HCT116 (cell line): ENCODE data around the gene ETV5. TPM values are rescaled to one million over a fixed set of nuclear protein-coding genes. Genes with fewer than 3 reads are reported as not detected.

Experiments used
- ATAC-seq: fragments of 200-7000 bp; cut with Tn5 transposase; 2 replicates; pipeline ENCODE4 v1.9.1; 2020; ENCODE audit warnings: mild to moderate bottlenecking, moderate library complexity
- BruUV-seq: library from RNA; stranded (reverse); fragments of 400-500 nt; replicated peaks from 2 replicates; lab custom pipeline; 2021; lab: Mats Ljungman, UMichigan
- CTCF ChIA-PET: fragments of 300-600 bp; sonication (Branson Sonifier 250); formaldehyde crosslinking; loops from one replicate; lab custom pipeline; 2021; ENCODE audit warnings: antibody characterized with exemption; lab: Charles Lee
- POLR2A ChIA-PET: fragments of 300-600, 350-600 bp; sonication (Branson Sonifier 250); formaldehyde crosslinking; loops from one replicate; lab custom pipeline; 2021; ENCODE audit warnings: antibody characterized with exemption; lab: Charles Lee
- RAD21 ChIA-PET, 2 experiments: fragments of 300-600 bp; sonication (Branson Sonifier 250); formaldehyde crosslinking; loops; one replicate each; lab custom pipeline; 2023; ENCODE audit warnings: low total read pairs in 2 of 2; ENCODE audit not compliant: uncharacterized antibody in 2 of 2, unreplicated experiment in 2 of 2, low non-redundant PET in 1 of 2; lab: Charles Lee
- DNase-seq: peaks from one replicate; pipeline ENCODE4 v3.0.0-alpha.2; 2010; ENCODE audit warnings: low read depth, low spot score
- H2AFZ ChIP-seq: fragments of 200-600 bp; shearing (Covaris generic), sonication (generic); 2 replicates; pipeline ENCODE4 v1.6.1; 2017; ENCODE audit warnings: low read depth, mixed run types, mixed read lengths, antibody characterized with exemption, low read length; ENCODE audit not compliant: poor library complexity, severe bottlenecking
- H3K27ac ChIP-seq: 2 replicates; pipeline ENCODE4 v1.5.1; 2012; ENCODE audit warnings: low read depth, low read length
- H3K27me3 ChIP-seq: fragments of 200-600 bp; sonication (generic); 2 replicates; pipeline ENCODE4 v1.6.1; 2016; ENCODE audit warnings: mixed run types, low read length, mixed read lengths; ENCODE audit not compliant: insufficient read depth
- H3K36me3 ChIP-seq, 2 experiments: fragments of 200-500 bp in 1 of 2; fragments of 200-600 bp in 1 of 2; sonication (Bioruptor generic) in 1 of 2; sonication (generic) in 1 of 2; 2 replicates each; pipeline versions ENCODE4 v1.5.1 to v1.6.1; 2014 to 2016; ENCODE audit warnings: low read length in 2 of 2, inconsistent platforms in 1 of 2, mixed read lengths in 1 of 2, mixed run types in 1 of 2; ENCODE audit not compliant: insufficient read depth in 2 of 2, control insufficient read depth in 1 of 2
- H3K4me1 ChIP-seq, 2 experiments: fragments of 200-600 bp in 1 of 2; sonication (generic) in 1 of 2; 2 replicates each; pipeline versions ENCODE4 v1.5.1 to v1.6.1; 2012 to 2017; ENCODE audit warnings: low read length in 2 of 2, inconsistent platforms in 1 of 2, mild to moderate bottlenecking in 1 of 2, mixed read lengths in 1 of 2, mixed run types in 1 of 2, moderate library complexity in 1 of 2; ENCODE audit not compliant: insufficient read depth in 2 of 2, control insufficient read depth in 1 of 2
- H3K4me2 ChIP-seq: fragments of 200-600 bp; sonication (generic); 2 replicates; pipeline ENCODE4 v1.6.1; 2017; ENCODE audit warnings: mixed run types, low read length, mixed read lengths
- H3K4me3 ChIP-seq, 2 experiments: fragments of 200-600 bp in 1 of 2; sonication (generic) in 1 of 2; replicated peaks in 1 of 2; 2 replicates each; pipeline ENCODE4 v1.5.1; 2011 to 2016; ENCODE audit warnings: low read length in 2 of 2, control low read depth in 1 of 2, low read depth in 1 of 2, mild to moderate bottlenecking in 1 of 2, mixed read lengths in 1 of 2, mixed run types in 1 of 2
- H3K79me2 ChIP-seq: fragments of 200-600 bp; sonication (generic); 2 replicates; pipeline ENCODE4 v1.6.1; 2017; ENCODE audit warnings: mild to moderate bottlenecking, mixed run types, low read length, moderate library complexity, mixed read lengths; ENCODE audit not compliant: insufficient read depth
- H3K9ac ChIP-seq: fragments of 200-600 bp; sonication (generic); 2 replicates; pipeline ENCODE4 v1.6.1; 2016; ENCODE audit warnings: low read length, mixed read lengths
- H3K9me2 ChIP-seq: fragments of 200-600 bp; sonication (generic), shearing (Covaris generic); 2 replicates; pipeline ENCODE4 v1.6.1; 2017; ENCODE audit warnings: mixed run types, mild to moderate bottlenecking, moderate library complexity; ENCODE audit not compliant: insufficient read depth
- H3K9me3 ChIP-seq, 2 experiments: fragments of 200-500 bp in 1 of 2; fragments of 200-600 bp in 1 of 2; sonication (Bioruptor generic) in 1 of 2; sonication (generic) in 1 of 2; 2 replicates each; pipeline ENCODE4 v1.6.1; 2014 to 2017; ENCODE audit warnings: low read length in 2 of 2, mixed read lengths in 2 of 2, inconsistent platforms in 1 of 2, low read depth in 1 of 2, mild to moderate bottlenecking in 1 of 2, mixed run types in 1 of 2, moderate library complexity in 1 of 2; ENCODE audit not compliant: control insufficient read depth in 1 of 2, insufficient read depth in 1 of 2
- H4K20me1 ChIP-seq: fragments of 200-600 bp; sonication (generic), shearing (Covaris generic); 2 replicates; pipeline ENCODE4 v1.6.1; 2017; ENCODE audit warnings: mixed run types, mild to moderate bottlenecking, moderate library complexity; ENCODE audit not compliant: insufficient read depth
- CEBPB ChIP-seq: IDR thresholded peaks from 2 replicates; pipeline ENCODE4 v1.6.1; 2012; ENCODE audit warnings: low read depth
- EZH2phosphoT487 ChIP-seq: fragments of 200-600 bp; IDR thresholded peaks from 2 replicates; pipeline ENCODE4 v1.6.1; 2018; ENCODE audit warnings: antibody characterized with exemption, borderline replicate concordance
- JUND ChIP-seq: IDR thresholded peaks from 2 replicates; pipeline ENCODE4 v1.6.1; 2012
- POLR2A ChIP-seq: IDR thresholded peaks from 2 replicates; pipeline ENCODE4 v1.7.0; 2011; ENCODE audit warnings: borderline replicate concordance; ENCODE audit not compliant: insufficient read depth, insufficient read length; ENCODE audit errors: extremely low read depth
- SP1 ChIP-seq: IDR thresholded peaks from 2 replicates; pipeline ENCODE4 v1.6.1; 2012; ENCODE audit warnings: low read depth
- ZFX ChIP-seq: fragments of 450-650 bp; IDR thresholded peaks from 2 replicates; pipeline ENCODE4 v1.6.1; 2017
- ZNF274 ChIP-seq: fragments of 200-500 bp; sonication (Bioruptor generic); IDR thresholded peaks from 2 replicates; pipeline ENCODE4 v1.6.1; 2014; ENCODE audit warnings: mild to moderate bottlenecking, low read depth, low read length, inconsistent platforms
- intact Hi-C: fragments of 100-400 bp; cut with micrococcal nuclease; formaldehyde crosslinking; loops from 2 replicates; pipeline ENCODE4 v1.10.0; 2022
- total RNA-seq: library from RNA; stranded (reverse); gene quantifications from one replicate; pipeline ENCODE4 v1.2.1, GENCODE V29; 2021; ENCODE audit not compliant: unreplicated experiment
- TF ChIP-seq, protein P1 (sequence below): IDR thresholded peaks from 2 replicates; pipeline ENCODE4 v1.6.1; 2012
- TF ChIP-seq, protein P2 (sequence below): IDR thresholded peaks from 2 replicates; pipeline ENCODE4 v1.6.1; 2012
- TF ChIP-seq, protein P3 (sequence below): IDR thresholded peaks from 2 replicates; pipeline ENCODE4 v1.6.1; 2011; ENCODE audit warnings: mild to moderate bottlenecking, low read length, moderate library complexity; ENCODE audit not compliant: insufficient replicate concordance; ENCODE audit errors: extremely low read depth
- TF ChIP-seq, protein P4 (sequence below), 3 experiments: fragments of 200-600 bp in 1 of 3; sonication (generic) in 1 of 3; IDR thresholded peaks in 2 of 3; conservative IDR thresholded peaks in 1 of 3; 2 replicates each; pipeline ENCODE4 v1.5.1; 2012 to 2017; ENCODE audit warnings: low read depth in 2 of 3, low read length in 2 of 3, antibody characterized with exemption in 1 of 3, borderline replicate concordance in 1 of 3, control low read depth in 1 of 3, mild to moderate bottlenecking in 1 of 3, mixed read lengths in 1 of 3, mixed run types in 1 of 3, moderate library complexity in 1 of 3; ENCODE audit not compliant: insufficient read depth in 1 of 3

ETV5 gene
- total RNA-seq, 1 experiment from 2014 or later: 89.7 TPM

DNA sequence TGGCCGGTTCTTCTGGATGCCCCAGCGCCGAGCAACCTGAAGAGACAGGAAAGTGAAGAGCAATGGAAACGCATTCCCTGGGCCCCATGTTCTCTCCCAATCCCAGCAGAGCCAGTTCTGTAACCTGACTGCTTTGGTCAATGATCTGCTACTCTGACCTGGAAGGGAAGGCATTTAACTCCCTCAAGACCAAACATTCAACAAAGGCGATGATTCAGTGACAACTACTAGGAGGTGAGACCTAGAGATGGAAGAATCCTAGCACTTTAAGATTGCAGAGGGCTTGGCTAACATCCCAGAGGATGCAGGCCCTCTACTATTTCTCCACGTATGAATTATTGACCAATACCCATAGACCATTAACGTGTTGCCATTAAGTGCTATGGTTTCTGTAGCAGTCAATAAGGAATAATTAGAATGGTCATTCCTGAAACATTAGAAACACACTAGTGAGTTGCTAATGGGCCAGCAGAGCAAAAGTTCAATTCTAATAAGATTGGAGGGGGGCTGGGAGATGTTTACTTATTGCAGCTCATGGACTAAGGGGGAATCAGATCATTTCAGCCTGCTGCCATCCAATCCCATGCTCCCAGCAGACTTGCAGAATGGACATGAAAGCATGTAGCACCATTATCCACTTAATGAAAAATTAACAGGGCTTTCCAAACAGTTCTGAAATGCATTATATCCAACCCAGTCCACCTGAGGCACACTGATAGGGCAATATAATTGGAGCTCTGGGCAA, 56.6 kb downstream of the ETV5 start:
- TF ChIP-seq CEBPB (no peak), POLR2A (no peak)
- TF ChIP-seq, protein P1, sequence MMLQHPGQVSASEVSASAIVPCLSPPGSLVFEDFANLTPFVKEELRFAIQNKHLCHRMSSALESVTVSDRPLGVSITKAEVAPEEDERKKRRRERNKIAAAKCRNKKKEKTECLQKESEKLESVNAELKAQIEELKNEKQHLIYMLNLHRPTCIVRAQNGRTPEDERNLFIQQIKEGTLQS: no peak
- TF ChIP-seq, all 23 proteins: peak for 0
- no peaks in the 10 kb centered on the region for H3K9me2 ChIP-seq
- no peak overlapping the region for H3K4me2 ChIP-seq
- intact Hi-C loops: no loop called here
- no peaks in the 10 kb centered on the region for H3K79me2 ChIP-seq
- no peaks in the 10 kb centered on the region for H3K27me3 ChIP-seq
- H3K36me3 ChIP-seq: peaks cover 20 to 33% of the 10 kb centered on the region in 2 experiments
- no TSS peak for BruUV-seq
- no peaks in the 10 kb centered on the region for H3K4me1 ChIP-seq
- no peak for ATAC-seq
- ChIA-PET POLR2A (no interaction called here), RAD21 (no interaction called here), CTCF (no interaction called here)
- no peak overlapping the region for H3K9ac ChIP-seq
- H4K20me1 ChIP-seq: no peaks in the 10 kb centered on the region
- H2AFZ ChIP-seq: no peak overlapping the region
- no peak for DNase-seq
- H3K27ac ChIP-seq: no peak overlapping the region
- H3K9me3 ChIP-seq: no peaks in the 10 kb centered on the region
- H3K4me3 ChIP-seq: no peak overlapping the region

DNA sequence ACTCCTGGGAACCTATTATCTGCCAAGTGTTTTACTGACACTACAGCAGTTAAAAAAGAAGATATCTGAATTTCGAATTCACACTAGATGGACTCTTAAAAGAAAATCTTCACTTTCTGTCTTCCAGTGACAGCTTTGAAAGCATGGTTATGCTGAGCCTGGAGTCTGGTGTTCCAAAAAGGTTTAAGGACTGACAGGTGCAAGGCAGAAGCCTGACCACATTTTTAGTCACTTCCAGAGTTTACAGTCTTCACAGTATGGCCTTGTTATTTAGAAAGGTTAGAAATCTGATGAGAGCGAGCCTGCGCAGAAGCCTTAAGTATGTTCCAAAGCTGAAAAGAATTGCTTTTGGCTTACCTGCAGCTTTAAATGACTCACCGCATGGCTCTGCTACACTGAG, 59.9 kb downstream of the ETV5 start:
- intact Hi-C loops: no loop called here
- ChIA-PET POLR2A (no interaction called here), RAD21 (no interaction called here), CTCF (no interaction called here)
- H3K36me3 ChIP-seq: peaks cover 20 to 33% of the 10 kb centered on the region in 2 experiments
- no peaks in the 10 kb centered on the region for H3K4me1 ChIP-seq
- H3K79me2 ChIP-seq: no peaks in the 10 kb centered on the region
- no peak overlapping the region for H3K4me3 ChIP-seq
- no peaks in the 10 kb centered on the region for H4K20me1 ChIP-seq
- no peak overlapping the region for H3K4me2 ChIP-seq
- H3K9ac ChIP-seq: no peak overlapping the region
- no peak overlapping the region for H2AFZ ChIP-seq
- H3K27me3 ChIP-seq: no peaks in the 10 kb centered on the region
- no peaks in the 10 kb centered on the region for H3K9me3 ChIP-seq
- BruUV-seq: no TSS peak
- no peak for DNase-seq
- H3K27ac ChIP-seq: no peak overlapping the region
- no peak for ATAC-seq
- no peaks in the 10 kb centered on the region for H3K9me2 ChIP-seq
- TF ChIP-seq EZH2phosphoT487 (no peak), ZNF274 (no peak), JUND (no peak), SP1 (no peak), ZFX (no peak)
- TF ChIP-seq, protein P2, sequence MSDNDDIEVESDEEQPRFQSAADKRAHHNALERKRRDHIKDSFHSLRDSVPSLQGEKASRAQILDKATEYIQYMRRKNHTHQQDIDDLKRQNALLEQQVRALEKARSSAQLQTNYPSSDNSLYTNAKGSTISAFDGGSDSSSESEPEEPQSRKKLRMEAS: no peak
- TF ChIP-seq, protein P3, sequence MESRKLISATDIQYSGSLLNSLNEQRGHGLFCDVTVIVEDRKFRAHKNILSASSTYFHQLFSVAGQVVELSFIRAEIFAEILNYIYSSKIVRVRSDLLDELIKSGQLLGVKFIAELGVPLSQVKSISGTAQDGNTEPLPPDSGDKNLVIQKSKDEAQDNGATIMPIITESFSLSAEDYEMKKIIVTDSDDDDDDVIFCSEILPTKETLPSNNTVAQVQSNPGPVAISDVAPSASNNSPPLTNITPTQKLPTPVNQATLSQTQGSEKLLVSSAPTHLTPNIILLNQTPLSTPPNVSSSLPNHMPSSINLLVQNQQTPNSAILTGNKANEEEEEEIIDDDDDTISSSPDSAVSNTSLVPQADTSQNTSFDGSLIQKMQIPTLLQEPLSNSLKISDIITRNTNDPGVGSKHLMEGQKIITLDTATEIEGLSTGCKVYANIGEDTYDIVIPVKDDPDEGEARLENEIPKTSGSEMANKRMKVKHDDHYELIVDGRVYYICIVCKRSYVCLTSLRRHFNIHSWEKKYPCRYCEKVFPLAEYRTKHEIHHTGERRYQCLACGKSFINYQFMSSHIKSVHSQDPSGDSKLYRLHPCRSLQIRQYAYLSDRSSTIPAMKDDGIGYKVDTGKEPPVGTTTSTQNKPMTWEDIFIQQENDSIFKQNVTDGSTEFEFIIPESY: no peak
- TF ChIP-seq, protein P4, sequence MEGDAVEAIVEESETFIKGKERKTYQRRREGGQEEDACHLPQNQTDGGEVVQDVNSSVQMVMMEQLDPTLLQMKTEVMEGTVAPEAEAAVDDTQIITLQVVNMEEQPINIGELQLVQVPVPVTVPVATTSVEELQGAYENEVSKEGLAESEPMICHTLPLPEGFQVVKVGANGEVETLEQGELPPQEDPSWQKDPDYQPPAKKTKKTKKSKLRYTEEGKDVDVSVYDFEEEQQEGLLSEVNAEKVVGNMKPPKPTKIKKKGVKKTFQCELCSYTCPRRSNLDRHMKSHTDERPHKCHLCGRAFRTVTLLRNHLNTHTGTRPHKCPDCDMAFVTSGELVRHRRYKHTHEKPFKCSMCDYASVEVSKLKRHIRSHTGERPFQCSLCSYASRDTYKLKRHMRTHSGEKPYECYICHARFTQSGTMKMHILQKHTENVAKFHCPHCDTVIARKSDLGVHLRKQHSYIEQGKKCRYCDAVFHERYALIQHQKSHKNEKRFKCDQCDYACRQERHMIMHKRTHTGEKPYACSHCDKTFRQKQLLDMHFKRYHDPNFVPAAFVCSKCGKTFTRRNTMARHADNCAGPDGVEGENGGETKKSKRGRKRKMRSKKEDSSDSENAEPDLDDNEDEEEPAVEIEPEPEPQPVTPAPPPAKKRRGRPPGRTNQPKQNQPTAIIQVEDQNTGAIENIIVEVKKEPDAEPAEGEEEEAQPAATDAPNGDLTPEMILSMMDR (IDR thresholded peaks at IDR 0.05 in 2 of 3, conservative IDR thresholded peaks at IDR 0.05 in 1 of 3; ENCODE audit: borderline replicate concordance in 1 of 3, insufficient read depth in 1 of 3, low read depth in 2 of 3, low read length in 2 of 3): no peak
